Stimulated activated CD4-positive, alpha-beta T cell treated with anti-CD3 and anti-CD28 coated beads, Interleukin-1b, Interleukin-23, amount 100 ng/mL, for 4 hours (primary cell): ENCODE measurements around the gene ARHGAP10.
A peak's percentile ranks its signal among the peaks of the same experiment; 100 is the strongest.
"Not testable (repeated sequence)": the region's sequence is repeated elsewhere in the genome, so short reads cannot be mapped to it uniquely, and the experiment has no call there.

Experiments
- DNase-seq, 2 donors: peaks; one replicate each; pipeline ENCODE4 v3.0.0-alpha.2; 2020; ENCODE audit warnings: low read depth in 2 of 2

ARHGAP10 gene

GRCh38 chr4:147847751-147848590 is 116.1 kb downstream of the ARHGAP10 start:
- DNase-seq = no peak

GRCh38 chr4:147848634-147849033 is 116.7 kb downstream of the ARHGAP10 start:
- DNase-seq = no peak

GRCh38 chr4:147851135-147851534 is 119.2 kb downstream of the ARHGAP10 start:
- no peak for DNase-seq

GRCh38 chr4:147853706-147854105 is 121.8 kb downstream of the ARHGAP10 start:
- no peak for DNase-seq

- DNase-seq = no peak
Measured at GRCh38 chr4:147854154-147854553, 122.3 kb downstream of the ARHGAP10 start.

- DNase-seq = no peak
Measured at GRCh38 chr4:147855571-147856009, 123.7 kb downstream of the ARHGAP10 start.

GRCh38 chr4:147860960-147861359 is 129.1 kb downstream of the ARHGAP10 start:
- DNase-seq = no peak

- DNase-seq = no peak
Measured at GRCh38 chr4:147862043-147862692, 130.3 kb downstream of the ARHGAP10 start.

GRCh38 chr4:147863111-147863747 is 131.3 kb downstream of the ARHGAP10 start:
- no peak for DNase-seq

- no peak for DNase-seq
Measured at GRCh38 chr4:147863808-147864472, 132.1 kb downstream of the ARHGAP10 start.

- no peak for DNase-seq
Measured at GRCh38 chr4:147864607-147865006, 132.7 kb downstream of the ARHGAP10 start.

GRCh38 chr4:147865926-147866325 is 134.0 kb downstream of the ARHGAP10 start:
- DNase-seq = no peak

- peak; percentile 87 to 94 for DNase-seq
Measured at GRCh38 chr4:147866532-147867271, 134.8 kb downstream of the ARHGAP10 start.

GRCh38 chr4:147874109-147874508 is 142.2 kb downstream of the ARHGAP10 start:
- no peak for DNase-seq

- no peak for DNase-seq
Measured at GRCh38 chr4:147877308-147877771, 145.5 kb downstream of the ARHGAP10 start.

GRCh38 chr4:147879676-147880075 is 147.8 kb downstream of the ARHGAP10 start:
- DNase-seq = no peak

GRCh38 chr4:147880511-147880910 is 148.6 kb downstream of the ARHGAP10 start:
- no peak for DNase-seq

- no peak for DNase-seq
Measured at GRCh38 chr4:147884536-147884935, 152.6 kb downstream of the ARHGAP10 start.

GRCh38 chr4:147885216-147885615 is 153.3 kb downstream of the ARHGAP10 start:
- not testable (repeated sequence) for DNase-seq

- no peak for DNase-seq
Measured at GRCh38 chr4:147891476-147892115, 159.7 kb downstream of the ARHGAP10 start.

- no peak for DNase-seq
Measured at GRCh38 chr4:147899512-147899911, 167.6 kb downstream of the ARHGAP10 start.
